ENCODE data around the gene HTRA1. TPM values are rescaled to one million over a fixed set of nuclear protein-coding genes. Genes with fewer than 3 reads are reported as not detected.

HTRA1 gene
- total RNA-seq, 1 experiment from 2014 or later, result 32.8 TPM

DNA sequence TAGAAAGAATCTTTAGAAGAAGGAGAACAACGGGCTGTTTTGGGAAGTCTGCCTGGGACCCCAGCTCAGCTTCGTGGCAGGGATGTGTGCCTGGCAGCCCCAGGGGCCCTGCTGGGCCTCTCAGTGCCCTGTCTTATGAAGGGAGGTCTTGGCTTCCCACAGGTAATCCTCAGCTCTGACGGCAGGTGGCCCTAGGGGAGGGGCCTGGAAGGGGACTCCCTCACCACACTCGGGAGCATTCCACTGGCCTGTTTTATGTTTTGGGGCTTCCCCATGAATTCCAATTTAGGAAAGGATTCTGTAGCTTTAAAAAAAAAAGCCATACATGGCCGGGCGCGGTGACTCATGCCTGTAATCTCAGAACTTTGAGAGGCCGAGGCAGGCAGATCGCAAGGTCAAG is 96.2 kb downstream of the HTRA1 start:
- Histone ChIP-seq H3K27me3 (ENCODE audit: control insufficient read depth, insufficient read depth, low read length) (peaks cover 9% of the 10 kb centered on the region; the same call in 1 of the 2 replicates), H3K4me1 (ENCODE audit: control insufficient read depth, insufficient read depth, low read length) (no peaks in the 10 kb centered on the region), H3K9me3 (ENCODE audit: control insufficient read depth, insufficient read depth, low read depth, low read length) (no peaks in the 10 kb centered on the region), H3K27ac (ENCODE audit: low read length) (no peak overlapping the region), H3K4me3 (ENCODE audit: low read depth in 2 of 2, low read length in 2 of 2) (no peak overlapping the region), H3K36me3 (ENCODE audit: control insufficient read depth, insufficient read depth, low read length) (no peaks in the 10 kb centered on the region)
- no TSS peak for BruUV-seq (replicated peaks)
- in situ Hi-C loops (cut with HindIII; ENCODE audit: low pct_unique_long_range_greater_than_20kb, low sequenced_read_pairs) (no loop called here), intact Hi-C loops (cut with micrococcal nuclease; ENCODE audit: unreplicated experiment) (no loop called here)
- ChIA-PET CTCF (interaction anchor here (0.7 kb wide), 1 partner anchor 8 kb away, joined by 3 read pairs; no protein-coding TSS in a partner anchor), POLR2A (no interaction called here)
- ATAC-seq, result no peak
- DNase-seq (ENCODE audit: low read depth, low spot score), result no peak
- TF ChIP-seq, protein P1, sequence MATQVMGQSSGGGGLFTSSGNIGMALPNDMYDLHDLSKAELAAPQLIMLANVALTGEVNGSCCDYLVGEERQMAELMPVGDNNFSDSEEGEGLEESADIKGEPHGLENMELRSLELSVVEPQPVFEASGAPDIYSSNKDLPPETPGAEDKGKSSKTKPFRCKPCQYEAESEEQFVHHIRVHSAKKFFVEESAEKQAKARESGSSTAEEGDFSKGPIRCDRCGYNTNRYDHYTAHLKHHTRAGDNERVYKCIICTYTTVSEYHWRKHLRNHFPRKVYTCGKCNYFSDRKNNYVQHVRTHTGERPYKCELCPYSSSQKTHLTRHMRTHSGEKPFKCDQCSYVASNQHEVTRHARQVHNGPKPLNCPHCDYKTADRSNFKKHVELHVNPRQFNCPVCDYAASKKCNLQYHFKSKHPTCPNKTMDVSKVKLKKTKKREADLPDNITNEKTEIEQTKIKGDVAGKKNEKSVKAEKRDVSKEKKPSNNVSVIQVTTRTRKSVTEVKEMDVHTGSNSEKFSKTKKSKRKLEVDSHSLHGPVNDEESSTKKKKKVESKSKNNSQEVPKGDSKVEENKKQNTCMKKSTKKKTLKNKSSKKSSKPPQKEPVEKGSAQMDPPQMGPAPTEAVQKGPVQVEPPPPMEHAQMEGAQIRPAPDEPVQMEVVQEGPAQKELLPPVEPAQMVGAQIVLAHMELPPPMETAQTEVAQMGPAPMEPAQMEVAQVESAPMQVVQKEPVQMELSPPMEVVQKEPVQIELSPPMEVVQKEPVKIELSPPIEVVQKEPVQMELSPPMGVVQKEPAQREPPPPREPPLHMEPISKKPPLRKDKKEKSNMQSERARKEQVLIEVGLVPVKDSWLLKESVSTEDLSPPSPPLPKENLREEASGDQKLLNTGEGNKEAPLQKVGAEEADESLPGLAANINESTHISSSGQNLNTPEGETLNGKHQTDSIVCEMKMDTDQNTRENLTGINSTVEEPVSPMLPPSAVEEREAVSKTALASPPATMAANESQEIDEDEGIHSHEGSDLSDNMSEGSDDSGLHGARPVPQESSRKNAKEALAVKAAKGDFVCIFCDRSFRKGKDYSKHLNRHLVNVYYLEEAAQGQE (IDR thresholded peaks at IDR 0.05; ENCODE audit: insufficient read depth in 1 of 2, low read depth in 2 of 2, low read length in 1 of 2), result no peak
- TF ChIP-seq, protein P2, sequence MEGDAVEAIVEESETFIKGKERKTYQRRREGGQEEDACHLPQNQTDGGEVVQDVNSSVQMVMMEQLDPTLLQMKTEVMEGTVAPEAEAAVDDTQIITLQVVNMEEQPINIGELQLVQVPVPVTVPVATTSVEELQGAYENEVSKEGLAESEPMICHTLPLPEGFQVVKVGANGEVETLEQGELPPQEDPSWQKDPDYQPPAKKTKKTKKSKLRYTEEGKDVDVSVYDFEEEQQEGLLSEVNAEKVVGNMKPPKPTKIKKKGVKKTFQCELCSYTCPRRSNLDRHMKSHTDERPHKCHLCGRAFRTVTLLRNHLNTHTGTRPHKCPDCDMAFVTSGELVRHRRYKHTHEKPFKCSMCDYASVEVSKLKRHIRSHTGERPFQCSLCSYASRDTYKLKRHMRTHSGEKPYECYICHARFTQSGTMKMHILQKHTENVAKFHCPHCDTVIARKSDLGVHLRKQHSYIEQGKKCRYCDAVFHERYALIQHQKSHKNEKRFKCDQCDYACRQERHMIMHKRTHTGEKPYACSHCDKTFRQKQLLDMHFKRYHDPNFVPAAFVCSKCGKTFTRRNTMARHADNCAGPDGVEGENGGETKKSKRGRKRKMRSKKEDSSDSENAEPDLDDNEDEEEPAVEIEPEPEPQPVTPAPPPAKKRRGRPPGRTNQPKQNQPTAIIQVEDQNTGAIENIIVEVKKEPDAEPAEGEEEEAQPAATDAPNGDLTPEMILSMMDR (IDR thresholded peaks at IDR 0.05), result no peak
- TF ChIP-seq SIN3A (IDR thresholded peaks at IDR 0.05; ENCODE audit: borderline replicate concordance, insufficient read depth, low read depth, low read length) (no peak), POLR2AphosphoS5 (IDR thresholded peaks at IDR 0.05; ENCODE audit: low read depth, low read length) (no peak), TCF7L2 (IDR thresholded peaks at IDR 0.05; ENCODE audit: low read depth, low read length) (no peak)

DNA sequence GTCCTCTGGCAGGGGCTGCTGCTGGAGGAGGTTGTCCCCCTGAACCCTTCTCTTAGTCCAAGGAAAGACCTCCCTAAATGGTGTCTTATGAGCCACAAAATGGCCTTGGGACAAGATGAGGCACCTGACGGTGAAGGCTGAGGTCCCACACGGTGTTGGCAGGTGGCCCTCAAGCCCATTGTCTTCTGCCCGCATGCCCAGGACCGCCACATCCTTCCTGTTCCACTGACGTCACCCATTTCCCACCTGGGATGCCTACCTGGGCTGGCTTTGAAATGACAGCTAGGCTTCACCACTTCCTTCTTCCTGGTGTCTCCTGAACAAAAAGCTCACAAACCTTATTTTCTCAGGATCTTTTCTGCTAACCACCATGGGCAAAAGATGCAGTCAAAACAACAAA is 97.1 kb downstream of the HTRA1 start:
- no TSS peak for BruUV-seq (replicated peaks)
- Histone ChIP-seq H3K4me1 (ENCODE audit: control insufficient read depth, insufficient read depth, low read length) (no peaks in the 10 kb centered on the region), H3K27me3 (ENCODE audit: control insufficient read depth, insufficient read depth, low read length) (peaks cover 9% of the 10 kb centered on the region; the same call in 1 of the 2 replicates), H3K36me3 (ENCODE audit: control insufficient read depth, insufficient read depth, low read length) (no peaks in the 10 kb centered on the region), H3K9me3 (ENCODE audit: control insufficient read depth, insufficient read depth, low read depth, low read length) (no peaks in the 10 kb centered on the region), H3K4me3 (ENCODE audit: low read depth in 2 of 2, low read length in 2 of 2) (no peak overlapping the region), H3K27ac (ENCODE audit: low read length) (no peak overlapping the region)
- no peak for TF ChIP-seq SIN3A (IDR thresholded peaks at IDR 0.05; ENCODE audit: borderline replicate concordance, insufficient read depth, low read depth, low read length)
- TF ChIP-seq POLR2AphosphoS5 (IDR thresholded peaks at IDR 0.05; ENCODE audit: low read depth, low read length), result no peak
- intact Hi-C loops (cut with micrococcal nuclease; ENCODE audit: unreplicated experiment) (no loop called here), in situ Hi-C loops (cut with HindIII; ENCODE audit: low pct_unique_long_range_greater_than_20kb, low sequenced_read_pairs) (no loop called here)
- ChIA-PET POLR2A (no interaction called here), CTCF (no interaction called here)
- DNase-seq (ENCODE audit: low read depth, low spot score) (no peak), ATAC-seq (no peak)

DNA sequence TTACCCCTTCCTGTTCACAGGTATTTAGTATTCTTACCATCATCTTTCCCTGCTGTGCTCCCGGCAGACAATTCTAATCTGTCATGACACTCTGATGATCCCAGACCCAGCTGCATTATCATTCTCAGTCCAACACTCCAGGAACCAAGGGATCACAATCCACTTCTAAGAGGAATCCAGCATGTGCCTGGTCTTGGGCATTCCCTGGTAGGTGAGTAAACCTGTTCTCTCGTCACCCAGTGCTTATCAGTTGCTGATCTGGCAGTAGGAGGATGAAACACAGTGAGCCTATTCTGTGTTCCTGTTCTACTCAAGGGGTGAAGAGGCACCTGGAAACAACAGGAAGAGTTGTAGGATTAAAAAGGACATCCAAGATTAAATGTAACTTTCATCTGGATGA is 97.9 kb downstream of the HTRA1 start:
- TF ChIP-seq SIN3A (IDR thresholded peaks at IDR 0.05; ENCODE audit: borderline replicate concordance, insufficient read depth, low read depth, low read length) (no peak), TCF7L2 (IDR thresholded peaks at IDR 0.05; ENCODE audit: low read depth, low read length) (no peak)
- TF ChIP-seq, protein P1 (IDR thresholded peaks at IDR 0.05; ENCODE audit: insufficient read depth in 1 of 2, low read depth in 2 of 2, low read length in 1 of 2), result no peak
- TF ChIP-seq, protein P2 (IDR thresholded peaks at IDR 0.05), result no peak
- Histone ChIP-seq H3K4me3 (ENCODE audit: low read depth in 2 of 2, low read length in 2 of 2) (no peak overlapping the region), H3K9me3 (ENCODE audit: control insufficient read depth, insufficient read depth, low read depth, low read length) (no peaks in the 10 kb centered on the region), H3K36me3 (ENCODE audit: control insufficient read depth, insufficient read depth, low read length) (no peaks in the 10 kb centered on the region), H3K27me3 (ENCODE audit: control insufficient read depth, insufficient read depth, low read length) (peaks cover 7% of the 10 kb centered on the region; the same call in 1 of the 2 replicates), H3K27ac (ENCODE audit: low read length) (no peak overlapping the region), H3K4me1 (ENCODE audit: control insufficient read depth, insufficient read depth, low read length) (no peaks in the 10 kb centered on the region)
- DNase-seq (ENCODE audit: low read depth, low spot score) (no peak), ATAC-seq (no peak)
- ChIA-PET POLR2A (no interaction called here), CTCF (interaction anchor here (0.6 kb wide), 1 partner anchor 255 kb away, joined by 3 read pairs; no protein-coding TSS in a partner anchor)
- BruUV-seq (replicated peaks), result no TSS peak
- in situ Hi-C loops (cut with HindIII; ENCODE audit: low pct_unique_long_range_greater_than_20kb, low sequenced_read_pairs), result no loop called here
- intact Hi-C loops (cut with micrococcal nuclease; ENCODE audit: unreplicated experiment), result no loop called here
